Caco-2 (cell line): ENCODE data around the gene YPEL4. TPM values are rescaled to one million over a fixed set of nuclear protein-coding genes. Genes with fewer than 3 reads are reported as not detected.

ENCODE experiments used
- BruUV-seq: library from RNA; stranded (reverse); fragments of 400-500 nt; replicated peaks from 2 replicates; lab custom pipeline; 2021; lab: Mats Ljungman, UMichigan
- CTCF ChIA-PET: fragments of 300-600 bp; sonication (Branson Sonifier 250); formaldehyde crosslinking; loops from one replicate; lab custom pipeline; 2022; ENCODE audit warnings: antibody characterized with exemption; lab: Charles Lee
- POLR2A ChIA-PET: fragments of 300-600 bp; sonication (Branson Sonifier 250); formaldehyde crosslinking; loops from one replicate; lab custom pipeline; 2022; ENCODE audit warnings: antibody characterized with exemption; lab: Charles Lee
- DNase-seq, 2 experiments: peaks; one replicate each; pipeline versions ENCODE4 v3.0.0 to v3.0.0-alpha.2; 2020 to 2022
- H3K27me3 ChIP-seq: replicated peaks from 2 replicates; pipeline ENCODE4 v1.6.0; 2011; ENCODE audit warnings: low read length; ENCODE audit not compliant: control insufficient read depth, insufficient read depth
- H3K36me3 ChIP-seq: 2 replicates; pipeline ENCODE4 v1.5.1; 2011; ENCODE audit warnings: low read length; ENCODE audit not compliant: control insufficient read depth, insufficient read depth
- H3K4me1 ChIP-seq: fragments of 250-450 bp; sonication (Bioruptor Pico); 2 replicates; pipeline ENCODE4 v1.5.1; 2020; ENCODE audit warnings: mild to moderate bottlenecking
- H3K4me3 ChIP-seq: 2 replicates; pipeline ENCODE4 v1.5.1; 2011; ENCODE audit warnings: low read depth, mild to moderate bottlenecking, control low read depth, low read length
- H3K9me3 ChIP-seq: fragments of 250-450 bp; sonication (Bioruptor Pico); 2 replicates; pipeline ENCODE4 v1.5.1; 2020; ENCODE audit warnings: mild to moderate bottlenecking, moderate library complexity
- H3K27ac Mint-ChIP-seq: one replicate; pipeline ENCODE4 v1.8.0; 2022; ENCODE audit warnings: mixed read lengths; ENCODE audit not compliant: unreplicated experiment
- H3K27me3 Mint-ChIP-seq: one replicate; pipeline ENCODE4 v1.8.0; 2022; ENCODE audit warnings: mixed read lengths; ENCODE audit not compliant: insufficient read depth, unreplicated experiment
- H3K36me3 Mint-ChIP-seq: one replicate; pipeline ENCODE4 v1.8.0; 2022; ENCODE audit warnings: mild to moderate bottlenecking, mixed read lengths; ENCODE audit not compliant: insufficient read depth, unreplicated experiment
- H3K4me1 Mint-ChIP-seq: one replicate; pipeline ENCODE4 v1.8.0; 2022; ENCODE audit warnings: low read depth, mixed read lengths; ENCODE audit not compliant: unreplicated experiment
- H3K4me3 Mint-ChIP-seq: one replicate; pipeline ENCODE4 v1.8.0; 2022; ENCODE audit warnings: mild to moderate bottlenecking, moderate library complexity, mixed read lengths; ENCODE audit not compliant: unreplicated experiment
- H3K9me3 Mint-ChIP-seq: one replicate; pipeline ENCODE4 v1.8.0; 2022; ENCODE audit warnings: mixed read lengths; ENCODE audit not compliant: unreplicated experiment
- intact Hi-C: fragments of 100-400 bp; cut with micrococcal nuclease; formaldehyde crosslinking; loops from one replicate; pipeline ENCODE4 v1.10.0; 2022; ENCODE audit not compliant: unreplicated experiment
- total RNA-seq: library from RNA; stranded (reverse); gene quantifications from 2 replicates; pipeline ENCODE4 v1.2.3, GENCODE V29; 2022
- TF ChIP-seq, protein P1 (sequence below), 2 experiments: fragments of 200-600 bp in 1 of 2; IDR thresholded peaks; 1 replicate in 1 of 2; 2 replicates in 1 of 2; pipeline versions ENCODE4 v1.5.1 to v1.8.0; 2011 to 2022; ENCODE audit warnings: antibody characterized with exemption in 1 of 2, control low read depth in 1 of 2, inconsistent platforms in 1 of 2, low read depth in 1 of 2, low read length in 1 of 2, mild to moderate bottlenecking in 1 of 2, moderate library complexity in 1 of 2; ENCODE audit not compliant: insufficient read depth in 1 of 2, severe bottlenecking in 1 of 2, unreplicated experiment in 1 of 2

The YPEL4 gene
- total RNA-seq, 1 experiment from 2014 or later = not detected

DNA sequence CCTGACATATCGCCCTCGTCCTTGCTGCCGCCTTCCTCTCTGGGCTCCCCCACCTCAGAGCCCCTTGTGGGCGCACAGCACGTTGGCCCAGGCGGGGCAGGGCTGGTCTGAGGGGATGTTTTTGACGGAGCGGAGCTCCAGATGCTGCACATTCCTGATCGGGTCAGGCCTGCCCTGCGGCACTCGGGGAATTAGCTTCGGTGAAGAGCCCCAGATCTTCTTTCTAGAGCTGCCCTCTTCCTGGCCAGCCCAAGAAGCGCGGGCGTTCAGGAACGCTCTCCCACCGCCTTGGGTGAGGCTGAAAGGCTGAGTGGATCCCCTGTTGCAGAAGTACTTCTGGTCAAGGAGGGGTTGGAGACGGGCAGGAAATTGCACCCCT is 12.1 kb downstream of the YPEL4 start:
- H3K27me3 Mint-ChIP-seq = no peaks in the 10 kb centered on the region
- peaks cover 7% of the 10 kb centered on the region for H3K4me1 Mint-ChIP-seq
- no peaks in the 10 kb centered on the region for H3K27me3 ChIP-seq
- intact Hi-C loops = no loop called here
- TF ChIP-seq, protein P1, sequence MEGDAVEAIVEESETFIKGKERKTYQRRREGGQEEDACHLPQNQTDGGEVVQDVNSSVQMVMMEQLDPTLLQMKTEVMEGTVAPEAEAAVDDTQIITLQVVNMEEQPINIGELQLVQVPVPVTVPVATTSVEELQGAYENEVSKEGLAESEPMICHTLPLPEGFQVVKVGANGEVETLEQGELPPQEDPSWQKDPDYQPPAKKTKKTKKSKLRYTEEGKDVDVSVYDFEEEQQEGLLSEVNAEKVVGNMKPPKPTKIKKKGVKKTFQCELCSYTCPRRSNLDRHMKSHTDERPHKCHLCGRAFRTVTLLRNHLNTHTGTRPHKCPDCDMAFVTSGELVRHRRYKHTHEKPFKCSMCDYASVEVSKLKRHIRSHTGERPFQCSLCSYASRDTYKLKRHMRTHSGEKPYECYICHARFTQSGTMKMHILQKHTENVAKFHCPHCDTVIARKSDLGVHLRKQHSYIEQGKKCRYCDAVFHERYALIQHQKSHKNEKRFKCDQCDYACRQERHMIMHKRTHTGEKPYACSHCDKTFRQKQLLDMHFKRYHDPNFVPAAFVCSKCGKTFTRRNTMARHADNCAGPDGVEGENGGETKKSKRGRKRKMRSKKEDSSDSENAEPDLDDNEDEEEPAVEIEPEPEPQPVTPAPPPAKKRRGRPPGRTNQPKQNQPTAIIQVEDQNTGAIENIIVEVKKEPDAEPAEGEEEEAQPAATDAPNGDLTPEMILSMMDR (IDR thresholded peaks at IDR 0.05; ENCODE audit: insufficient read depth in 1 of 2, low read depth in 1 of 2, low read length in 1 of 2, severe bottlenecking in 1 of 2, unreplicated experiment in 1 of 2) = no peak
- H3K36me3 Mint-ChIP-seq = no peaks in the 10 kb centered on the region
- BruUV-seq = no TSS peak
- CTCF ChIA-PET = no interaction called here
- H3K4me3 Mint-ChIP-seq = peak overlapping the region; percentile 73
- H3K4me1 ChIP-seq = peaks cover 25% of the 10 kb centered on the region
- POLR2A ChIA-PET = no interaction called here
- peak overlapping the region; percentile 71 for H3K27ac Mint-ChIP-seq
- no peaks in the 10 kb centered on the region for H3K9me3 ChIP-seq
- H3K9me3 Mint-ChIP-seq = no peaks in the 10 kb centered on the region
- no peak for DNase-seq
- H3K36me3 ChIP-seq = no peaks in the 10 kb centered on the region
- no peak overlapping the region for H3K4me3 ChIP-seq

DNA sequence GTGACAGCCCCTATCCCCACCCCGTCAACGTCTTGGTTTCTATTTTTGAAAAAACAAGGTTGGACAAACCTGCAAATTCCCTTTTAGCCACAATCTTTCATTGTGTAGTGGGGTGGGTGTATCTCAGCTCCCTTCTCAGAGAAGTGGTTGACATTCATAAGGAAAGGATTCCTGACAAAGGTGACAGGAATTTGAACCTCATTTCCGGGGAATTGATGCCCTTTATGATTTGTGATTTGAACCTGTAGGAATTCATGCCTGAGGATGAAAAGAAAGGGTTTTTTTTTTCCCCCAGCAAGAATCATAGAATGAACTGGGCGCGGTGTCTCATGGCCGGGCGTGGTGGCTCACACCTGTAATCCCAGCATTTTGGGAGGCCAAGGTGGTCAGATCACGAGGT is 14.5 kb downstream of the YPEL4 start:
- TF ChIP-seq, protein P1 (IDR thresholded peaks at IDR 0.05; ENCODE audit: insufficient read depth in 1 of 2, low read depth in 1 of 2, low read length in 1 of 2, severe bottlenecking in 1 of 2, unreplicated experiment in 1 of 2) = no peak
- BruUV-seq = no TSS peak
- H3K4me1 Mint-ChIP-seq = peaks cover 7% of the 10 kb centered on the region
- H3K4me1 ChIP-seq = peaks cover 14% of the 10 kb centered on the region
- POLR2A ChIA-PET = no interaction called here
- intact Hi-C loops = no loop called here
- no peaks in the 10 kb centered on the region for H3K36me3 ChIP-seq
- no peaks in the 10 kb centered on the region for H3K9me3 Mint-ChIP-seq
- H3K27me3 ChIP-seq = no peaks in the 10 kb centered on the region
- no peaks in the 10 kb centered on the region for H3K36me3 Mint-ChIP-seq
- no peaks in the 10 kb centered on the region for H3K9me3 ChIP-seq
- no peak for DNase-seq
- H3K4me3 ChIP-seq = no peak overlapping the region
- CTCF ChIA-PET = interaction anchor here (1.1 kb wide), 1 partner anchor 9 kb away, joined by 3 read pairs; no protein-coding TSS in a partner anchor
- peaks cover 5% of the 10 kb centered on the region for H3K27me3 Mint-ChIP-seq
- no peak overlapping the region for H3K27ac Mint-ChIP-seq
- no peak overlapping the region for H3K4me3 Mint-ChIP-seq

DNA sequence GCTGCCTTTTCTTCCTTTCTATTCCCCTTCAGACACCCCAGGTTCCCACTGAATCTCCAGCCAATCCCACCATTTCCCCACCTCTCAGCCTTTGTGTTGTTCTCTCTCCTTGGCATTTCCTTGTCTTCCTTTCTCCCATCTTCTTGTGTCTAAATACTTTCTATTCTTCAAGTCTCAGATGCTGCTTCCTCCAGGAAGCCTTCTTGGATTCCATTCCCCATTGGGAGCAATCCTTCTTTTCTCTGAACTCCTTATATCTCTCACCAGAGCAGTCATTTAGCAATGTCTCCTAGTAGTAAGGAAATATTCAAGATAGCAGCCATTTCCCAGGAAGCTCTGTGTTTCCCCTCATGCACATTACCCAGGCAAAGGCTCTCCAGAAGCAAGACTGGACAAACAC is 15.4 kb downstream of the YPEL4 start:
- no peaks in the 10 kb centered on the region for H3K9me3 Mint-ChIP-seq
- Histone ChIP-seq H3K4me1 (peaks cover 5% of the 10 kb centered on the region), H3K9me3 (no peaks in the 10 kb centered on the region), H3K36me3 (no peaks in the 10 kb centered on the region), H3K27me3 (no peaks in the 10 kb centered on the region), H3K4me3 (no peak overlapping the region)
- no peaks in the 10 kb centered on the region for H3K36me3 Mint-ChIP-seq
- no peak overlapping the region for H3K4me3 Mint-ChIP-seq
- H3K27me3 Mint-ChIP-seq = peaks cover 5% of the 10 kb centered on the region
- no peak for DNase-seq
- ChIA-PET CTCF (interaction anchor here (1.1 kb wide), 1 partner anchor 10 kb away, joined by 3 read pairs; no protein-coding TSS in a partner anchor), POLR2A (no interaction called here)
- H3K4me1 Mint-ChIP-seq = no peaks in the 10 kb centered on the region
- BruUV-seq = no TSS peak
- TF ChIP-seq, protein P1 (IDR thresholded peaks at IDR 0.05; ENCODE audit: insufficient read depth in 1 of 2, low read depth in 1 of 2, low read length in 1 of 2, severe bottlenecking in 1 of 2, unreplicated experiment in 1 of 2) = no peak
- intact Hi-C loops = no loop called here
- no peak overlapping the region for H3K27ac Mint-ChIP-seq
